ENCODE data around the gene BCL10. TPM values are rescaled to one million over a fixed set of nuclear protein-coding genes. Genes with fewer than 3 reads are reported as not detected.

BCL10 gene
- total RNA-seq, 1 experiment from 2014 or later, result 33.8 TPM

GRCh38 chr1:85316321-85316720, 39.9 kb upstream of the BCL10 start:
- no TSS peak for BruUV-seq (replicated peaks)
- RAD21 ChIA-PET (ENCODE audit: low non-redundant PET in 1 of 2, low total read pairs in 2 of 2, uncharacterized antibody in 2 of 2, unreplicated experiment in 2 of 2), result no interaction called here

More at GRCh38 chr1:85316321-85316720, 39.9 kb upstream of the BCL10 start:
- no peak overlapping the region for H3K4me2 ChIP-seq (ENCODE audit: low read length)
- H3K27me3 ChIP-seq (ENCODE audit: insufficient read depth, low read length), result no peaks in the 10 kb centered on the region
- ATAC-seq (no peak), DNase-seq (ENCODE audit: low read depth, low spot score) (no peak)
- no peaks in the 10 kb centered on the region for H3K9me3 ChIP-seq (ENCODE audit: control insufficient read depth in 1 of 2, insufficient read depth in 1 of 2, low read depth in 1 of 2, low read length in 2 of 2)
- H3K27ac ChIP-seq (ENCODE audit: low read depth, low read length), result no peak overlapping the region
- POLR2A ChIA-PET, result no interaction called here
- intact Hi-C loops (cut with micrococcal nuclease), result no loop called here
- CTCF ChIA-PET, result no interaction called here
- no peak overlapping the region for H3K9ac ChIP-seq (ENCODE audit: low read length)
- no peak for TF ChIP-seq SRF (IDR thresholded peaks at IDR 0.05; ENCODE audit: low read depth)
- no peak for TF ChIP-seq ZBTB33 (IDR thresholded peaks at IDR 0.05; ENCODE audit: extremely low read depth, insufficient replicate concordance, low read length)
- no peak for TF ChIP-seq JUND (IDR thresholded peaks at IDR 0.05)
- TF ChIP-seq EGR1 (IDR thresholded peaks at IDR 0.05; ENCODE audit: low read depth), result no peak
- TF ChIP-seq ATF3 (IDR thresholded peaks at IDR 0.05), result no peak
- no peak for TF ChIP-seq REST (IDR thresholded peaks at IDR 0.05; ENCODE audit: low read depth)
- no peak for TF ChIP-seq EZH2phosphoT487 (IDR thresholded peaks at IDR 0.05; ENCODE audit: borderline replicate concordance)
- TF ChIP-seq SP1 (IDR thresholded peaks at IDR 0.05; ENCODE audit: low read depth), result no peak
- no peak for TF ChIP-seq FOSL1 (IDR thresholded peaks at IDR 0.05; ENCODE audit: low read depth)
- no peak for TF ChIP-seq EZH2 (IDR thresholded peaks at IDR 0.05)
- no peak for TF ChIP-seq CBX3 (IDR thresholded peaks at IDR 0.05; ENCODE audit: low read depth)
- no peak for TF ChIP-seq CEBPB (IDR thresholded peaks at IDR 0.05; ENCODE audit: low read depth)
- no peak for TF ChIP-seq ELF1 (IDR thresholded peaks at IDR 0.05; ENCODE audit: borderline replicate concordance, low read depth)
- no peak for TF ChIP-seq ZFX (IDR thresholded peaks at IDR 0.05)
- TF ChIP-seq RAD21 (IDR thresholded peaks at IDR 0.05; ENCODE audit: low read depth), result no peak
- no peak for TF ChIP-seq SIN3A (IDR thresholded peaks at IDR 0.05; ENCODE audit: low read depth)
- no peak for TF ChIP-seq YY1 (IDR thresholded peaks at IDR 0.05; ENCODE audit: extremely low read depth, insufficient replicate concordance, low read depth, low read length)
- no peaks in the 10 kb centered on the region for H3K36me3 ChIP-seq (ENCODE audit: control insufficient read depth in 1 of 2, insufficient read depth in 2 of 2, low read length in 2 of 2)
- no peaks in the 10 kb centered on the region for H4K20me1 ChIP-seq (ENCODE audit: insufficient read depth)
- no peaks in the 10 kb centered on the region for H3K9me2 ChIP-seq (ENCODE audit: insufficient read depth)
- H3K4me1 ChIP-seq (ENCODE audit: control insufficient read depth in 1 of 2, insufficient read depth in 2 of 2, low read length in 2 of 2), result peaks cover 21 to 45% of the 10 kb centered on the region in 2 experiments
- H3K4me3 ChIP-seq (replicated peaks in 1 of 2; ENCODE audit: low read depth in 1 of 2, low read length in 2 of 2), result no peak overlapping the region
- H3K79me2 ChIP-seq (ENCODE audit: insufficient read depth, low read length), result no peaks in the 10 kb centered on the region
- no peak overlapping the region for H2AFZ ChIP-seq (ENCODE audit: low read depth, low read length, poor library complexity, severe bottlenecking)

Data from HCT116 (cell line).